ENCODE results near the gene ELF3.

- TF ChIP-seq CTCF (IDR thresholded peaks at IDR 0.05; ENCODE audit: low read depth, low read length) (no peak), POLR2A (IDR thresholded peaks at IDR 0.05; ENCODE audit: extremely low read depth, insufficient read length) (no peak)
These were observed 36.6 kb downstream of the ELF3 start for GRCh38 chr1:202046748-202047708.
